NCI-H1048 (cell line): ENCODE data around the gene PSME2.

Experiments used
- DNase-seq: peaks from one replicate; lab custom pipeline; 2025; lab: John Stamatoyannopoulos, UW

PSME2 gene, protein sequence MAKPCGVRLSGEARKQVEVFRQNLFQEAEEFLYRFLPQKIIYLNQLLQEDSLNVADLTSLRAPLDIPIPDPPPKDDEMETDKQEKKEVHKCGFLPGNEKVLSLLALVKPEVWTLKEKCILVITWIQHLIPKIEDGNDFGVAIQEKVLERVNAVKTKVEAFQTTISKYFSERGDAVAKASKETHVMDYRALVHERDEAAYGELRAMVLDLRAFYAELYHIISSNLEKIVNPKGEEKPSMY

DNA sequence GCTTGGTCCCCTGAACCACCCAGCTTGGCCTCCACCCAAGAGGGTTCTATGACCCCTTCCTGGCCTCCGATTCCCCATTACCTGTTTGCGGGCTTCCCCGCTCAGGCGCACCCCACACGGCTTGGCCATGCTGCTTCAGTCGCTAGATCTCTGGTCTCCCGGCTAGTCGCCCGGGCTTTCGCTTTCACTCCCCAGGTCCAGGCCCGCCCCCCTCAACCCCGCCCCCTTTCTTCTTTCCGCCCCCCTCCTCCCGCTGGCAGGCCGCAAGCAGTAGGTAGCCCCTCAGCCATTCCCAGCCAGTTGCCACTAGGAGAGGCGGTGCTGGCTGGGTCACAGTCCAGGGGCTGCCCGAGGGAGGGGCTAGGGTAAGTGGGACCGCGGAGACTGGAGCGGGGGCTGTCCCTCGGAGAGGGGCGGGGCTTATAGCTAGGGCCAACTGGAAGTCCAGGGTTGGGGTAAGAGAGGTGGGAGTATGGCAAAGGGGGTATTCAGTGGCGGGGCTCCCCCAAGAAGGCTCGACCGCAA lies at the start of gene PSME2:
TSS of gene PSME2 (minus strand) at position 158 of the 525 bp plus-strand sequence. CDS start at position 129, 29 bp downstream.
- peak; percentile 89 for DNase-seq

DNA sequence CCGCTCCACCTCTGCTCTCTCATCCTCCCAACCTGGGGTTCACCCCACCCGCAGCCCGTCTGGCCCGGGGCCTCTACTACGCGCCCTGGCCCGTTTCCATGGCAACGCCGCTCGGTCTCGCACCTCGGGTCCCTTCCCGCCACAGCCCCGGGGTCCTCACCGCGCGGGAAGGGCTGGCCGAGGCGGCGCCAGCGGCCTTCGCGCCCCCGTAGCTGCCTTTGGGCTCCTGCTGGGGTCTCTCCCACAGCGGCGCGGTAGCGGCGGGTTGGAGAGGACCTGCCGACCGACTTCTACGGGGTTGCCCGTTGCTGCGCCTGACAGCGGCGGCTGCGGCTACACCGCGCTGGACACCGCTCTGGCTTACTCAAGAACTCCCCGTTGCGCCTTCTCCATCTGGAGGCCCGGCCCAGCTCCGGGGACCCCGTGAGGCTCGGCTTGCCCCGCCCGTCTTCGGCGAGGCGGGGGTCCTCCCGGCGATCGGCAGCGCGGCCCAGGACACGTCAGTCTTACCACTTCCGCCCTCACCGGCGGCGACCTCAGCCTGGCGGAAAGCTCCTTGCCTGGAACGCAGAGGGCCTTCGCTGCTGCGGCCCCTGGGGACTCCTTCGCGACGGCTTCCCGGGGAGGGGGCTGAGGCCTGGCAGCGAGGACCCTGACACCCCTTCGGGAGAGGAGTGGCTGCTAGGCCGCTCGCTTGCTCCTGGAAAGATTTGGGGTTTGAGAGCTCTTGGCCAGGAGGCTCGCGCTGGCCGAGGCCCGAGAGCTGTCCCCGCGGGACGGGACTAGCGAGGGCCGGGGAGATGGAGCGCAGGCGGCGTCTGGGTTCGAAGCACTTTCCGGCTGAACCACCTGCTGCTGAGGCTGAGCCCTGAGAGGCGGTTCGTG lies 49.0 kb upstream of the PSME2 start, which contains the start of gene TM9SF1:
TSS of gene TM9SF1 (minus strand) at position 256 of the 885 bp plus-strand sequence. CDS start 422 bp downstream, outside the sequence.
- peak; percentile 24 for DNase-seq

DNA sequence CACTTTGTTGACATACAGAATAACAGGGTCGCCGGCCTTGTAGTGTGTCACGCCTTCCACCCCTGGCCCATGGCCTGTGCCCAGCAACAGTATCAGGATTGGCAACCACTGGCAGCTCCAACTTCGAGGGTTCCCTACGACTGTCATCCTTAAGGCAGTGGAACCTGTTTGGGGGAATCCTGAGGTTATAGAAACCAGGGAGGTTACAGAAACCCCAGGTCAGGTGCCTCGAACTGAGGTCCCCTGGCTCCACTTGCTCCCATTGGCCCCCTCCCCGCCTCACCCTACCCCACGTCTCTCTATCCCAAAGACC lies 48.4 kb upstream of the PSME2 start:
- DNase-seq = no peak

DNA sequence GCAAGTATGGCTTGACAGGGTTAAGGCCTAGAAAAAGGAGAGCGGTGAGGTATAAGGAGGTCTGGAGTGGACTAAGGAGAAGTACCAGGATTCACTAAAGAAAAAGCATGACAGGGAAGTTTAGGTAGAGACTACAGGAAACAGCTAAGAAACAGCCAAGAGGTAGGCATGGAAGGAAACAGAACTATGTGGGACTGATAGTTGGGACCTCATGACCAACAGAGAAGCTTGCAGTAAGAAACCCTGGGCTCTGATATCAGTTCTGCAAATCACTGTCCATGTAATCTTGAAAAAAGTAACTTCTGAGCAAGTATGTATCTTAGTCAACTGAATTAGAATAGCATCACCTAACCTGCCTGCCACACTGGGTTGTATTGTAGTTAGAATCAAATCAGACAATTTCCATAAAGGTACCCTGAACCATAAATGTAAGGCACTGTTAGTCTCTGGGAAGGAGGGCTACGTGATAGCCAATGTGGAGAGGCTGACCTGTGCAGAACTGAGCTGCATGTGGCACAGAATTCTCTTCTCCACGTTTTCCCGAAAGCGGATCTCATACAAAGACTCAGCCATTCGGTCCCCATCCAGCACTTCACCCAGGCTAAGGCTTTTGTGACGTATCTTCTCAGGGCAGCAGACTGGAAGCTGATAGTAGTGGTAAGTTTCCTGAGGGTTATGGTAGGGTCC lies 47.9 kb upstream of the PSME2 start:
- DNase-seq = no peak

DNA sequence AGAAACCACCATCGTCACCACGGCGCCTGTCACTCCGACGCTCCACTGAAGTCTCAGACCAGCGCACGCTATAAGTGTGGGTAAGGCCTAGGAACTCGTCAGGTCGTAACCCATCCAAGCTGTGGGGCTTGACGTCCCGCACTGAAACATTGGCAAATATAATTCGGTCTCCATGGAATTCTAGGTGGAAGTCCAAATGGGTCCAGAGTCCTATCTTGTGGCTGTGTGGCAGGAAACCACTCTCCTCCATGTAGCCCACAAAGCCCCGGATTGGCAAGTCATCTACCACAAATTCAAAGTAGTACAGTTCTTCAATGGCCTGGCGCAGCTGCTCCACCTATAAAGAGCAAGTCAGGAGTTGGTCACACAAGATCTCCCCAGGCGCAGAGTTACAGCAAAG lies 46.5 kb upstream of the PSME2 start:
- no peak for DNase-seq

DNA sequence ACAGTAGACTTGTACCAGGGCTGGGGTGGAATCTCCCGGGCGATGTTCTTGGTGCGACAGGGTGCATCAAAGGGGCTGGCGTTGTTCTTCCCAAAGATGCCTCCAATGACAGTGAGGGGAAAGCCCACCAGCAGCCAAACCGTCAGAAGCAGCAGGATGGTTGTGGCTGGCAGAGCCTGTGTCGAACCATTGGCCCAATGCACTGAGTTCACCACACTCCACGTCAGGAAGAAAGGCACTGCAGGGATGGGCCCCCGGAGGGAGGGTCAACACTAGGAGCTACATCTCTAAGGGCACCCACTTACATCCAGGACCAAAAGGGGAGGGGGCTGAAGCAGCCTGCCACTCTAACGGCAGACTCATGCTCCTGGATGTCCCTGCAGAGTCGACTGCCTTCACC lies 44.0 kb upstream of the PSME2 start:
- DNase-seq = no peak

DNA sequence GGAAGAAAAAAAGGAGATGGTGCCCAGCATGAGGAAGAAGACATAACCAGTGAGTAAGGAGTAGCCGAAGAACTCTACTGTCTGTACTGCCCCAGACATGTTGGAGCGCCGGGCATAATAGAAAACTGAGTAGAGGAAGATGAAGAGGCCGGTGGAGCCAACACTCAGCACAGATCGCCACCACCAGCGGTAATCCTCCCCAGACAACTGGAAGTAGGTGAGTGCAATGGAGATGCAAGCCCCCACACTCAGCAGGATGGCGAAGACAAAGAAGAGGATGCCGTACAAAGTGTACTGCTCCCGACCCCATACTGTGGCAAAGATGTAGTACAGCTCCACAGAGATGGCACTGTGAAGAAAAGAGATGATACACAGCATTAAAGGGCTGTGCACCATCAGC lies 43.0 kb upstream of the PSME2 start:
- DNase-seq = no peak

DNA sequence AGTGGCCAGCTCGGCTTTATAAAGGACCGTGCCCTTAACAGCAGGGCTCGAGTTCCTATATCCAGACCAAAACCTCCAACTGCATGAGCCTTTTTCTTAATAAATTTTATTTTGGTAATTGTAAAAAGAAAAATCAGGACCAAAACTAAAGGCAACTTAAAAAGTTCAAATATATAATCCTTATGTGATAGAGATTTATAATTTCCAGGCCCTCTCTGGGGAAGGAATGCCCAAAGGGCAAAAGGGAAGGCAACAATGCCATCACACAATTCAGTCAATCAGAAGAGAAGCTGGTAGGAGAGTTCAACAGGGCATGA lies 42.6 kb upstream of the PSME2 start:
- DNase-seq = no peak

- peak; percentile 89 for DNase-seq
These were observed 42.0 kb upstream of the PSME2 start, which contains the start of gene IPO4 for GRCh38 chr14:24188251-24189058. TSS of gene IPO4 (minus strand) at chr14:24188816. CDS start at chr14:24188787, 29 bp downstream.

GRCh38 chr14:24187539-24187915 lies 41.1 kb upstream of the PSME2 start:
- DNase-seq = no peak

GRCh38 chr14:24186831-24187538 lies 40.6 kb upstream of the PSME2 start:
- DNase-seq = no peak

DNA sequence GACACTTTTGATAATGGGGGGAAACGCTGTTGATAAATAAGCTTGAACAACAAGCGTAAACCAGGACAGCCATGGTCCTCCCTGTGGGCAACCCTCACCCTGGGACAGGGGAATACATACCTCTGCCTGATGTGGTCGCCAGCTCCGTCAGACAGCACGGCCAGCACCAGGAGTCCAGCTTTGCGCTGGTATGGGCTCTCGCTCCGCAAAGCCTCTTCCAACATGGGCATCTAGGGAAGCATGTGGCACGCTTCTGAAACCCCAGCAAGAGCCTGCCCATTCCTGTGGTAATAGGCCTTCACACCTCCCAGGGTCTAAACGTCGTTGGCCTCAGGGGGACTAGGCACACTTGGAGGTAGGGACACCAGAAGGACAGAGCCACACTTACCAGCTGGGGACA lies 39.3 kb upstream of the PSME2 start:
- DNase-seq = no peak

DNA sequence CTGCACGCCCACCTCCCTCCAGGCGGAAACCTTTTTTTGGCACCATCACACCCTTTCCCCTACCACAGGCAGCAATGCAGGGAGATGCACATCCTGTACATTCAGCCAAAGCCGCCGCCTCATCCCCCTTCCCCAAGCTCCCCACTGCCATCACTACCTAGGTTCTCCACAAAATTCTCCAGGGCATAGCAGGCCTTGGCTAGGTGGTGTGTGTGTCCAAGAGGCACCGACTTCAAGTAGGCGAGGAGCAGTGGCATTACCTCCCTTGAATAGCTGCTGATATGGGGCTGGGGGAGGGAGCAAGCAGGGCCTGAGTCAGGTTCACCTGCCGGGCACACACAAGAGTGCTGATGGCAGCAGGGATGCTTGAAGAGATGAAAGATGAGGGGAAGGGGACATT lies 38.6 kb upstream of the PSME2 start:
- no peak for DNase-seq

- no peak for DNase-seq
These were observed 37.9 kb upstream of the PSME2 start for GRCh38 chr14:24184104-24184970.

- DNase-seq = no peak
These were observed 36.6 kb upstream of the PSME2 start for GRCh38 chr14:24183014-24183481.

DNA sequence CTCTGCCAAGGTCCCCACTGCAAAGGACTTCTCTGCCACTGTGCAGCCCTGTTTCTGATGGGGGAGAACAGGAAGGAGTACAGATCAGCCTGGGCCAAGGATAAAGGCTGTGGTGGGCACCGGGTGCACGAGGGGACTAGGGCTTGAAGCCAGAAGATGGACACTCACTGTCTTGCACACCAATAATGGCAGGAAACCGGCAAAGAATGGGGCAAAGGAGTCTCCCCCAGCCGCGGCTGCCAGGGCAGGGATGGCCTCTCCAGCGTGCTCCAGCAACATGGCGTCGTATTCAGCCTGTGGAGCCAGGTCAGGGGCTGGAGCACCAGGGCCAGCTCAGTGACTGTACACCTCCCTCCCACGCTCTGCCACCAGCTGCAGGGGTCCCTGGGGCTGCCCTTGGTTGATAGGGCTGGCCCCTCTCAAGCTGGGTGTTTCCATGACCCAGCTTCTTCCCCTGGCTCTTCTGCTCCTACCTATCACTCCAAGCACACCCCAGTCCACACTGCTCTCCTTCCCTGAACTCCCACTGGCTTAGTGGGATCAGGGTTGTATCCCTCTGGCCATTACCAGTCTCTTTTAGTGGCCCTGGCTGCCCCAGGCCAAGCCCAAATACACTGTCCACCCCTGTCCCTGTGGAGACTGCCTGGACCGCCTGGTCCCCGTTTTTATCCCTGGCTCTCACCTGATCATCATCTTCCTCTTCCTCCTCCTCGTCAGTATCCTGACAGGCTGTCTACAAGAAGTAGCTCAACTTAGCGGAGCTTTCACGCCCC lies 35.9 kb upstream of the PSME2 start:
- DNase-seq = no peak

- DNase-seq = no peak
These were observed 35.1 kb upstream of the PSME2 start for GRCh38 chr14:24181371-24182077.

DNA sequence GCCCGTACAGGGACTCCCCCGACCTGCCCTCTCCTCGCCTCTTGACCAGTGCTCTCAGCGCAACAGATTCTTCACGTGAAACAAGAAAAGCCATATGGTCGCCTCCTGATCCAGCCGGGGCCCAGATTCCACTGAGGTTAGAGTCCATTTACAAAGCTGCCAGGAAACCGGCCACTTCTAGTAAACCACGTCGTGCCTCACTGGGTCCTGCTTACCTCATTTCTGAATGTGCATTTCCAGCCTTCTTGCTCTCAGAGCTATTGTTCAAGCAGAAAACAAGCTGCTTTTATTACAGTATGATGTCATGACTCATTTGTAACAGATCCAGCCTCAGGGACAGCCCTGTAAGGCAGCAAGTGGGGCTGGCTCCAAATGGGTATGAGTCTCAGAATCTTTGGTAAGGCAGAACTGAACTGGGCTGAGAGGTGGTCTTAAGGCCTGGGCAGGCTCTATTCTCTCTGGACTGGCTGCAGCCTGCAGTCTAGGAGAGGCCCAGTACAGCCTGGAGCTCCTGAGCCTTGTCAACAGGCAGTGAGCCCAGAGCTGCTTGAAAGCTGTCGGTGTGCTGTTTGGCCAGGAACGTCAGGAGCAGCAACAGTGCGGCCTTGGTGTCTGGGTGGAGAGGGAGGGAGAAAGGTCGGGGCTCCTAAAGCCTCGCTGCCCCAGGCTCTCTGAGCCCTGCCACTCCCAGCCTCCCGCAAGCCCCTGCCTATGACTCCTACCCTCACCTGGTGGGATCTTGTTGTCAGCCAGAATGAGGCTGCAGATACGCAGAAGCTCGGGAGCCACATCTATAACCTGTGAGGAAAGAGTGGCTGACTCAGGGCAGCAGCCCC lies 33.8 kb upstream of the PSME2 start:
- no peak for DNase-seq
